Mucosa of rectum (tissue), 2 donors: ENCODE data around the gene INPP4B.

Experiments used
- H3K27ac ChIP-seq, 2 donors: one replicate each; pipeline ENCODE4 v1.7.0; 2013; ENCODE audit warnings: inconsistent platforms in 2 of 2, low read depth in 2 of 2, low read length in 2 of 2
- H3K27me3 ChIP-seq, 2 donors: one replicate each; pipeline ENCODE4 v1.7.0; 2013; ENCODE audit warnings: low read length in 2 of 2; ENCODE audit not compliant: control insufficient read depth in 2 of 2, insufficient read depth in 2 of 2
- H3K36me3 ChIP-seq, 2 donors: one replicate each; pipeline ENCODE4 v1.7.0; 2013; ENCODE audit warnings: low read length in 2 of 2; ENCODE audit not compliant: control insufficient read depth in 2 of 2, insufficient read depth in 2 of 2
- H3K4me1 ChIP-seq, 2 donors: one replicate each; pipeline ENCODE4 v1.7.0; 2013; ENCODE audit warnings: low read length in 2 of 2, mild to moderate bottlenecking in 1 of 2; ENCODE audit not compliant: control insufficient read depth in 2 of 2, insufficient read depth in 2 of 2
- H3K4me3 ChIP-seq, 2 donors: one replicate each; pipeline ENCODE4 v1.7.0; 2013; ENCODE audit warnings: low read length in 2 of 2
- H3K9ac ChIP-seq, 2 donors: one replicate each; pipeline ENCODE4 v1.7.0; 2013; ENCODE audit warnings: low read length in 2 of 2, low read depth in 1 of 2, mild to moderate bottlenecking in 1 of 2
- H3K9me3 ChIP-seq, 2 donors: one replicate each; pipeline ENCODE4 v1.7.0; 2013; ENCODE audit warnings: low read length in 2 of 2; ENCODE audit not compliant: control insufficient read depth in 2 of 2
- donor health status: healthy.
- donor health status: Normal muscosa, but diverticular disease.

INPP4B gene

GRCh38 chr4:142473218-142473959 is 372.7 kb downstream of the INPP4B start:
- no peaks in the 10 kb centered on the region for H3K4me1 ChIP-seq
- no peak overlapping the region for H3K4me3 ChIP-seq
- no peaks in the 10 kb centered on the region for H3K9me3 ChIP-seq
- no peaks in the 10 kb centered on the region for H3K27me3 ChIP-seq
- H3K9ac ChIP-seq: no peak overlapping the region
- H3K27ac ChIP-seq: no peak overlapping the region
- no peaks in the 10 kb centered on the region for H3K36me3 ChIP-seq

GRCh38 chr4:142467088-142467487 is 379.0 kb downstream of the INPP4B start:
- Histone ChIP-seq H3K4me1 (no peaks in the 10 kb centered on the region), H3K9me3 (no peaks in the 10 kb centered on the region), H3K27ac (no peak overlapping the region), H3K36me3 (no peaks in the 10 kb centered on the region), H3K4me3 (no peak overlapping the region), H3K9ac (no peak overlapping the region), H3K27me3 (no peaks in the 10 kb centered on the region)

- no peak overlapping the region for H3K4me3 ChIP-seq
- no peaks in the 10 kb centered on the region for H3K36me3 ChIP-seq
- H3K9me3 ChIP-seq: no peaks in the 10 kb centered on the region
- no peaks in the 10 kb centered on the region for H3K4me1 ChIP-seq
- H3K27me3 ChIP-seq: no peaks in the 10 kb centered on the region
- H3K27ac ChIP-seq: no peak overlapping the region
- no peak overlapping the region for H3K9ac ChIP-seq
These were observed 380.6 kb downstream of the INPP4B start for GRCh38 chr4:142465526-142465925.

GRCh38 chr4:142463206-142463605 is 382.9 kb downstream of the INPP4B start:
- H3K4me3 ChIP-seq: no peak overlapping the region
- no peaks in the 10 kb centered on the region for H3K9me3 ChIP-seq
- H3K27ac ChIP-seq: no peak overlapping the region
- H3K27me3 ChIP-seq: no peaks in the 10 kb centered on the region
- H3K9ac ChIP-seq: no peak overlapping the region
- no peaks in the 10 kb centered on the region for H3K4me1 ChIP-seq
- no peaks in the 10 kb centered on the region for H3K36me3 ChIP-seq

GRCh38 chr4:142452161-142452855 is 393.8 kb downstream of the INPP4B start:
- no peaks in the 10 kb centered on the region for H3K27me3 ChIP-seq
- H3K9me3 ChIP-seq: no peaks in the 10 kb centered on the region
- H3K4me1 ChIP-seq: no peaks in the 10 kb centered on the region
- no peak overlapping the region for H3K9ac ChIP-seq
- no peaks in the 10 kb centered on the region for H3K36me3 ChIP-seq
- no peak overlapping the region for H3K4me3 ChIP-seq
- H3K27ac ChIP-seq: no peak overlapping the region

GRCh38 chr4:142449771-142450373 is 396.2 kb downstream of the INPP4B start:
- Histone ChIP-seq H3K36me3 (no peaks in the 10 kb centered on the region), H3K9ac (no peak overlapping the region), H3K27me3 (no peaks in the 10 kb centered on the region), H3K4me3 (no peak overlapping the region), H3K27ac (no peak overlapping the region), H3K4me1 (no peaks in the 10 kb centered on the region), H3K9me3 (no peaks in the 10 kb centered on the region)

- H3K9me3 ChIP-seq: no peaks in the 10 kb centered on the region
- H3K4me3 ChIP-seq: no peak overlapping the region
- H3K4me1 ChIP-seq: no peaks in the 10 kb centered on the region
- H3K36me3 ChIP-seq: no peaks in the 10 kb centered on the region
- no peak overlapping the region for H3K27ac ChIP-seq
- no peaks in the 10 kb centered on the region for H3K27me3 ChIP-seq
- no peak overlapping the region for H3K9ac ChIP-seq
These were observed 399.1 kb downstream of the INPP4B start for GRCh38 chr4:142447009-142447408.

GRCh38 chr4:142443469-142443868 is 402.6 kb downstream of the INPP4B start:
- no peaks in the 10 kb centered on the region for H3K27me3 ChIP-seq
- H3K4me3 ChIP-seq: no peak overlapping the region

GRCh38 chr4:142440093-142440492 is 406.0 kb downstream of the INPP4B start:
- Histone ChIP-seq H3K9ac (no peak overlapping the region), H3K27ac (no peak overlapping the region), H3K9me3 (no peaks in the 10 kb centered on the region), H3K27me3 (no peaks in the 10 kb centered on the region), H3K36me3 (no peaks in the 10 kb centered on the region), H3K4me3 (no peak overlapping the region), H3K4me1 (no peaks in the 10 kb centered on the region)

More at GRCh38 chr4:142443469-142443868, 402.6 kb downstream of the INPP4B start:
- H3K4me1 ChIP-seq: no peaks in the 10 kb centered on the region
- H3K9ac ChIP-seq: no peak overlapping the region
- no peaks in the 10 kb centered on the region for H3K36me3 ChIP-seq
- H3K9me3 ChIP-seq: no peaks in the 10 kb centered on the region
- no peak overlapping the region for H3K27ac ChIP-seq

- Histone ChIP-seq H3K9ac (no peak overlapping the region), H3K4me3 (no peak overlapping the region), H3K27me3 (no peaks in the 10 kb centered on the region), H3K4me1 (no peaks in the 10 kb centered on the region), H3K9me3 (no peaks in the 10 kb centered on the region), H3K27ac (no peak overlapping the region), H3K36me3 (no peaks in the 10 kb centered on the region)
These were observed 410.4 kb downstream of the INPP4B start for GRCh38 chr4:142435599-142436235.
